Erythroblast (primary cell): ENCODE measurements around the gene CTF1.

Experiments used
- GATA1 ChIP-seq: IDR thresholded peaks from 2 replicates; pipeline ENCODE4 v1.6.1; 2011; ENCODE audit warnings: low read depth, mild to moderate bottlenecking, control low read depth, low read length, moderate library complexity
- POLR2A ChIP-seq: IDR thresholded peaks from 2 replicates; pipeline ENCODE4 v1.6.1; 2011; ENCODE audit warnings: mild to moderate bottlenecking, low read length

DNA sequence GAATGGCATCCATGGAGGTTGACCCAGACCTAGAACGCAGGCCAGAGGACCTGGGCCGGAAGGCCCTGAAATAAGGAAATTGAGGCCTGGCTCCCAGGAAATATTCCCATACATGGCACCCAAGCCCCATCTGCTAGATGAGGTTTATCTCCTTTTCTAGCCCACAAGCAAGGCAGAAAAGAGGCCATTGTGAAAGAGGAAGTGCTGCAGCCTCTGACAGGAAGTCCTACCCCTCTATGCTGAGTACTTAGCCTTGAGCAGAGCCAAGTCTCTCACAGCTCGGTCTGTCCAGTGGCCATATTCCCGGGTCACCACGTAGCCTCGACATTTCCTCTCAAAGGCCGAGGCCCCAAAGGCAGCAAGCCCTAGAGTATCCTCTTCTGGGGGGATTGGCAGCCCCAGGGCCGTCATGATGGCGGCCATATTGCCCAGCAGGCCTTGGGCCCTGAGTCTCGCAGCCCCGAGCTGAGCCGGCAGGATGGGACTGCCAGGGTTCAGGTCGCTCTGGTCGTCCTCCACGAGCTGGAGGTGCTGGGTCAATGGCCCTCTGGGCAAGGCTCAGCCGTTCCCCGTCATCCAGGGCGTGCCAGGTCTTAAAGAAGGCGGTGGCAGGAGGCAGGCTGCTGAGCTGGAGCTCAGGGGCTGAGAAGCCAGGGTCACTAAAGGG, 7.8 kb downstream of the CTF1 start:
- TF ChIP-seq POLR2A (no peak), GATA1 (no peak)
